ENCODE results near the gene OST4.

The OST4 gene

GRCh38 chr2:27108221-27108620 is 36.8 kb upstream of the OST4 start:
- DNase-seq (ENCODE audit: low read depth) = no peak
- TF ChIP-seq, protein P1, sequence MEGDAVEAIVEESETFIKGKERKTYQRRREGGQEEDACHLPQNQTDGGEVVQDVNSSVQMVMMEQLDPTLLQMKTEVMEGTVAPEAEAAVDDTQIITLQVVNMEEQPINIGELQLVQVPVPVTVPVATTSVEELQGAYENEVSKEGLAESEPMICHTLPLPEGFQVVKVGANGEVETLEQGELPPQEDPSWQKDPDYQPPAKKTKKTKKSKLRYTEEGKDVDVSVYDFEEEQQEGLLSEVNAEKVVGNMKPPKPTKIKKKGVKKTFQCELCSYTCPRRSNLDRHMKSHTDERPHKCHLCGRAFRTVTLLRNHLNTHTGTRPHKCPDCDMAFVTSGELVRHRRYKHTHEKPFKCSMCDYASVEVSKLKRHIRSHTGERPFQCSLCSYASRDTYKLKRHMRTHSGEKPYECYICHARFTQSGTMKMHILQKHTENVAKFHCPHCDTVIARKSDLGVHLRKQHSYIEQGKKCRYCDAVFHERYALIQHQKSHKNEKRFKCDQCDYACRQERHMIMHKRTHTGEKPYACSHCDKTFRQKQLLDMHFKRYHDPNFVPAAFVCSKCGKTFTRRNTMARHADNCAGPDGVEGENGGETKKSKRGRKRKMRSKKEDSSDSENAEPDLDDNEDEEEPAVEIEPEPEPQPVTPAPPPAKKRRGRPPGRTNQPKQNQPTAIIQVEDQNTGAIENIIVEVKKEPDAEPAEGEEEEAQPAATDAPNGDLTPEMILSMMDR (IDR thresholded peaks at IDR 0.05; ENCODE audit: low read depth, low read length, missing control alignments) = no peak
- no peak overlapping the region for H3K4me3 ChIP-seq (ENCODE audit: low read depth, low read length)

GRCh38 chr2:27105981-27106380 is 34.5 kb upstream of the OST4 start:
- H3K4me3 ChIP-seq (ENCODE audit: low read depth, low read length) = no peak overlapping the region
- TF ChIP-seq, protein P1 (IDR thresholded peaks at IDR 0.05; ENCODE audit: low read depth, low read length, missing control alignments) = no peak
- no peak for DNase-seq (ENCODE audit: low read depth)

DNA sequence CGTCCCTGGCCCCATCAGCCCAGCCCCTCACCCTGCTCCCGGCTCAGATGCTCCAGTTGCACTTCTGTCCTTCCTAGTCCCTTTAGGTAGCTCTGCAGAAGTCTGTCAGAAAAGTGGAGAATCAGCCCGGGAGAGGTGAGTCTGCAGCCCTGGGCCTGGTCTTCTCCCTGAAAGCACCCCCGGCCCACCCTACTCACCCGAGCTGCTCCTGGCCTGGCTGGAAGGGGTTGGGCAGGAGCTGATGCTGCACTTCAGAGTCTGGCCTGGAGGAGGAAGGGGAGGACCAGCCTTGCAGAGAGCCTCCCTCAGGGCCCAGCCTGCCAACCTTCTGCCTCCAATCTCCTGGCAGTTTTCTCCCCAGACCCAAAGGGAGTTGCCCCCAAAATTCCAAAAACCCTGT is 30.9 kb upstream of the OST4 start:
- DNase-seq (ENCODE audit: low read depth) = no peak
- TF ChIP-seq, protein P1 (IDR thresholded peaks at IDR 0.05; ENCODE audit: low read depth, low read length, missing control alignments) = no peak
- H3K4me3 ChIP-seq (ENCODE audit: low read depth, low read length) = no peak overlapping the region

- TF ChIP-seq, protein P1 (IDR thresholded peaks at IDR 0.05; ENCODE audit: low read depth, low read length, missing control alignments) = no peak
- H3K4me3 ChIP-seq (ENCODE audit: low read depth, low read length) = no peak overlapping the region
- DNase-seq (ENCODE audit: low read depth) = no peak
Measured at GRCh38 chr2:27100036-27100435, 28.6 kb upstream of the OST4 start.

DNA sequence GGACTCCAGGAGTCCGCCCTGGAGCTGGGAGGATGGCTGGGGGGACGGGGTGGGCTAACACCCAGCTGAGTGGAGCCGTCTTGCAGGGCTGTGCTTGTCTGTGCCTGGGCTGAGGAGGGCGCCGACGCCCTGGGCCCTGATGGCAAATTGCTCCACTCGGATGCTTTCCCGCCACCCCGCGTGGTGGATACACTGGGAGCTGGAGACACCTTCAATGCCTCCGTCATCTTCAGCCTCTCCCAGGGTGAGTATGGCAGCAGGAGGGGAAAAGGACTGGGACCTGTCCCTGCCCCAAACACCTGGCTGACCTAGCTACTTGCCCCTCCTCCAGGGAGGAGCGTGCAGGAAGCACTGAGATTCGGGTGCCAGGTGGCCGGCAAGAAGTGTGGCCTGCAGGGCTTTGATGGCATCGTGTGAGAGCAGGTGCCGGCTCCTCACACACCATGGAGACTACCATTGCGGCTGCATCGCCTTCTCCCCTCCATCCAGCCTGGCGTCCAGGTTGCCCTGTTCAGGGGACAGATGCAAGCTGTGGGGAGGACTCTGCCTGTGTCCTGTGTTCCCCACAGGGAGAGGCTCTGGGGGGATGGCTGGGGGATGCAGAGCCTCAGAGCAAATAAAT is 28.0 kb upstream of the OST4 start:
- TF ChIP-seq, protein P1 (IDR thresholded peaks at IDR 0.05; ENCODE audit: low read depth, low read length, missing control alignments) = no peak
- no peak for DNase-seq (ENCODE audit: low read depth)
- H3K4me3 ChIP-seq (ENCODE audit: low read depth, low read length) = no peak overlapping the region

- no peak overlapping the region for H3K4me3 ChIP-seq (ENCODE audit: low read depth, low read length)
- TF ChIP-seq, protein P1 (IDR thresholded peaks at IDR 0.05; ENCODE audit: low read depth, low read length, missing control alignments) = no peak
- no peak for DNase-seq (ENCODE audit: low read depth)
Measured at GRCh38 chr2:27097341-27097740, 25.9 kb upstream of the OST4 start.

DNA sequence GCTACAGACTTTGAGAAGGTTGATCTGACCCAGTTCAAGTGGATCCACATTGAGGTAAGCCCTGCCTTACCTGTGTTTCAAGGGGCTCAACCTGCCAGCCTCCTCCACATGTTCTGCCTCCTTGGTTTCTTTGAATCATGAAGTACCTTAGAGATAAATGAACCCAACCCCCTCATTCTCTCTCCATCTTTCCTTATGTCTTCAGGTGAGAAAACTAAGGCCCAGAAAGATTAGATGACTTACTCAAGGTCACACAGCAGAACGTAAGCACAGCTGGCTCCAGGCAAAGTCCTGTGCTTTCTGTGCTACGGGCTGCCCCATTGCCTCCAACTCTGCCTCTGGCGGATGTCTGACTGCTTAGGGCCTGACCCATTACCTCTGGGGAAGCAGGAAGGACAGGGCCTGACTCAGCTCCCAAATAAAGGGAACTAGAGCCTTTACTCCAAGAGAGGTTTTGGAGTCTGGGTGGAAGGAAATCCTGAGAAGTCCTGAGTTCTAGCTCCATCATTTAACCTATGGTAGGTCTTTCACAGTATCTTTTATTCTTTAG is 25.4 kb upstream of the OST4 start:
- no peak for DNase-seq (ENCODE audit: low read depth)
- TF ChIP-seq, protein P1 (IDR thresholded peaks at IDR 0.05; ENCODE audit: low read depth, low read length, missing control alignments) = no peak

More for the DNA sequence above, 25.4 kb upstream of the OST4 start:
- no peak overlapping the region for H3K4me3 ChIP-seq (ENCODE audit: low read depth, low read length)
